GM23248 (cell line): ENCODE measurements around the gene CLPTM1L.

Source experiments
- EZH2 ChIP-seq: fragments of 200-600 bp; sonication (generic); IDR thresholded peaks from 2 replicates; pipeline ENCODE4 v1.6.1; 2018; ENCODE audit warnings: antibody characterized with exemption, mild to moderate bottlenecking; ENCODE audit not compliant: insufficient read depth, poor library complexity, severe bottlenecking
- EZH2phosphoT487 ChIP-seq: fragments of 200-600 bp; sonication (generic); IDR thresholded peaks from 2 replicates; pipeline ENCODE4 v1.6.1; 2018; ENCODE audit warnings: antibody characterized with exemption, moderate library complexity, mild to moderate bottlenecking, low read depth; ENCODE audit not compliant: insufficient read depth

DNA sequence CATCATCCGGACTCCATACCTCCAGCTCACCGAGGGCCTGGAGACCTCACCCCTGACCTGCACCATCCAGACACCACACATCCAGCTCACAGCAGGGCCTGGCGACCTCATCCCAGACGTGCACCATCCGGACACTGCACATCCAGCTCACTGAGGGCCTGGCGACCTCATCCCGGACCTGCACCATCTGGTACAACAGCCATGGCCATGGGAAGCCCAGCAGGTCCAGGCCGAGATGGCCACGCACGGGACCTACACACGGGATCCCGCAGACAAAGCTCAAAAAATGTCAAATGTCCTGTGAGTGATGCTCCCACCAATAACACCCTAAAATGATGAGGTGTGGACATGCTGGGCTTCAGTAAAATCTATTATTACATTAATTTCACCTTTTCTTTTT lies 59.8 kb downstream of the CLPTM1L start:
- no peak for TF ChIP-seq EZH2
- TF ChIP-seq EZH2phosphoT487: no peak
